Measurements from ENCODE around the gene RIN3. TPM values are rescaled to one million over a fixed set of nuclear protein-coding genes. Genes with fewer than 3 reads are reported as not detected.

The RIN3 gene
- total and polyA plus RNA-seq, 2 donors (not counting 3 experiments of a cell fraction or from before 2014, with no cell fraction given), result 5.1 to 20.8 TPM

DNA sequence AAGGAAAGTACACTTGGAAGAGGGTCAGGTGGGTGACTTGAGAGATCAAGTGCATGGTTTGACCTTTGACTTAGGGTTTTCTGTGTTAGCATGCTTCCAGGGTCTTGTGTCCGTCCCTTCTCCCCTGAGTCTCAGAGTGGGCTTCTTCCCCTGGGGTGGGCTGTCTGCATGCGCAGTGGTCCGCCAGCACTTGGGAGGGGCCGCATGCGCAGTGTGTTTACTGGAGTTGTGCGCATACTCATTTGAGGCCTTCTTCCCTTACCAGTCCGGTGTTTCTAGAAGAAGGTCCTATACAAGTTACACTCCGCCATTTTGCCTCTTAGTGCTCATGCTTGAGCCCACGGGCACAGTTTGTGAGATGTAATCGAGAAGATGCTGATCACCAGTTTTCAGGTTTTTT is 58.5 kb downstream of the RIN3 start:
- Histone ChIP-seq H3K79me2 (ENCODE audit: control insufficient read depth, insufficient read depth, low read length) (no peaks in the 10 kb centered on the region), H2AFZ (ENCODE audit: low read depth, low read length) (no peak overlapping the region), H3K4me2 (ENCODE audit: insufficient read depth, low read length) (no peak overlapping the region), H3K4me1 (ENCODE audit: control insufficient read depth, extremely low read depth, insufficient read depth, low read length) (no peaks in the 10 kb centered on the region), H3K36me3 (ENCODE audit: control insufficient read depth in 2 of 2, extremely low read depth in 1 of 2, insufficient read depth in 2 of 2, low read length in 2 of 2) (no peaks in the 10 kb centered on the region), H3K27me3 (ENCODE audit: control insufficient read depth in 2 of 2, insufficient read depth in 2 of 2, low read length in 2 of 2) (no peaks in the 10 kb centered on the region), H3K9me1 (replicated peaks; ENCODE audit: control insufficient read depth, extremely low read depth, insufficient read depth, low read length) (no peaks in the 10 kb centered on the region), H3K27ac (ENCODE audit: insufficient read depth, low read depth, low read length) (no peak overlapping the region), H3K9me3 (replicated peaks; ENCODE audit: control insufficient read depth, insufficient read depth, low read length) (no peaks in the 10 kb centered on the region), H3K9ac (replicated peaks; ENCODE audit: extremely low read depth, insufficient read depth, low read length) (no peak overlapping the region), H3K4me3 (replicated peaks in 1 of 3; ENCODE audit: insufficient read depth in 1 of 3, low read depth in 1 of 3, low read length in 3 of 3) (no peak overlapping the region), H4K20me1 (replicated peaks; ENCODE audit: control insufficient read depth, extremely low read depth, insufficient read depth, low read length) (no peaks in the 10 kb centered on the region)
- ChIA-PET CTCF (no interaction called here), POLR2A (no interaction called here)
- DNase-seq (ENCODE audit: low read depth, low spot score) (no peak), FAIRE-seq (no peak)
- dilution Hi-C loops (cut with MboI; ENCODE audit: extremely low pct_ligation_motif_present, low sequenced_read_pairs), result no loop called here
- intact Hi-C loops (cut with micrococcal nuclease), result no loop called here
- TF ChIP-seq JUN (IDR thresholded peaks at IDR 0.05; ENCODE audit: borderline replicate concordance, insufficient read depth, insufficient read length, low read depth) (no peak), EZH2 (IDR thresholded peaks at IDR 0.05; ENCODE audit: borderline replicate concordance, low read depth, low read length, severe bottlenecking) (no peak), GATA2 (IDR thresholded peaks at IDR 0.05; ENCODE audit: insufficient read depth, insufficient read length, low read depth, low read length) (no peak), FOS (IDR thresholded peaks at IDR 0.05; ENCODE audit: borderline replicate concordance, insufficient read depth, low read length) (no peak), POLR2AphosphoS5 (IDR thresholded peaks at IDR 0.05; ENCODE audit: insufficient read depth, low read depth, low read length) (no peak), MYC (IDR thresholded peaks at IDR 0.05; ENCODE audit: low read depth, low read length) (no peak), POLR2A (IDR thresholded peaks at IDR 0.05; ENCODE audit: low read depth, low read length) (no peak)
- TF ChIP-seq, protein P1, sequence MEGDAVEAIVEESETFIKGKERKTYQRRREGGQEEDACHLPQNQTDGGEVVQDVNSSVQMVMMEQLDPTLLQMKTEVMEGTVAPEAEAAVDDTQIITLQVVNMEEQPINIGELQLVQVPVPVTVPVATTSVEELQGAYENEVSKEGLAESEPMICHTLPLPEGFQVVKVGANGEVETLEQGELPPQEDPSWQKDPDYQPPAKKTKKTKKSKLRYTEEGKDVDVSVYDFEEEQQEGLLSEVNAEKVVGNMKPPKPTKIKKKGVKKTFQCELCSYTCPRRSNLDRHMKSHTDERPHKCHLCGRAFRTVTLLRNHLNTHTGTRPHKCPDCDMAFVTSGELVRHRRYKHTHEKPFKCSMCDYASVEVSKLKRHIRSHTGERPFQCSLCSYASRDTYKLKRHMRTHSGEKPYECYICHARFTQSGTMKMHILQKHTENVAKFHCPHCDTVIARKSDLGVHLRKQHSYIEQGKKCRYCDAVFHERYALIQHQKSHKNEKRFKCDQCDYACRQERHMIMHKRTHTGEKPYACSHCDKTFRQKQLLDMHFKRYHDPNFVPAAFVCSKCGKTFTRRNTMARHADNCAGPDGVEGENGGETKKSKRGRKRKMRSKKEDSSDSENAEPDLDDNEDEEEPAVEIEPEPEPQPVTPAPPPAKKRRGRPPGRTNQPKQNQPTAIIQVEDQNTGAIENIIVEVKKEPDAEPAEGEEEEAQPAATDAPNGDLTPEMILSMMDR (IDR thresholded peaks at IDR 0.05; ENCODE audit: extremely low read depth in 1 of 2, insufficient read depth in 1 of 2, low read depth in 1 of 2, low read length in 2 of 2), result no peak
- TF ChIP-seq, protein P2, sequence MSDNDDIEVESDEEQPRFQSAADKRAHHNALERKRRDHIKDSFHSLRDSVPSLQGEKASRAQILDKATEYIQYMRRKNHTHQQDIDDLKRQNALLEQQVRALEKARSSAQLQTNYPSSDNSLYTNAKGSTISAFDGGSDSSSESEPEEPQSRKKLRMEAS (IDR thresholded peaks at IDR 0.05; ENCODE audit: insufficient read depth, insufficient read length), result no peak
- no TSS peak for BruUV-seq (replicated peaks)
